ENCODE results near the gene KIAA1614. TPM values are rescaled to one million over a fixed set of nuclear protein-coding genes. Genes with fewer than 3 reads are reported as not detected.

Gene KIAA1614
- total RNA-seq, 1 donor from 2014 or later: 13.0 TPM

DNA sequence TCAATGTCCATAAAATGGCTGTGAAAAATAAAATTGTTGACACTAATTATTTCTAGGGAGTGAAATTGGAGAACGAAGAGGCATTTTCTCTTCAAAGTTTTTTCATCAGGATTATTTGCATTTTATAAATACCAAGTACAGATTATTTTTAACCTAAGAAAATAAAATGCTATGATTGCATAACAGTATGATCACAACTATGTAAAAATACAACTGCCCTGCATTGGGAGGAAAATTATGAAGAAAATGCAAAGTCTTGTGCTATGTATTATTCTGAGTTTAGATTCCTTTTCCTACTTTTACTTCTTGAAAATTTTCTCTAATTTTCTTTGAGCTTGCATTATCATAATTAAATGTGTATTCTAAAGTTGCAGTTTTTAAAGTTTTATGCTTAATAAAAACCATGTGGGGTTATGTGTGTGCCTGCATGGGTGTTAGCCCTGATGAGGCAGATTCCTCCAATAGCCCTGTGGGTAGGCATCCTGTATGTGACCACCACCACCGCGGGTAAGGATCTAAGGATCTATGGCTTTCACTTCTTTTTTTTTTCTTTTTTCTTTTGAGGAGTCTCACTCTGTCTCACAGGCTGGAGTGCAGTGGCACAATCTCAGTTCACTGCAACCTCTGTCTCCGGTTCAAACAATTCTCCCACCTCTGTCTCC is 85.3 kb downstream of the KIAA1614 start:
- H3K27me3 ChIP-seq: no peaks in the 10 kb centered on the region
- H3K36me3 ChIP-seq: peaks cover 0 to 18% of the 10 kb centered on the region in 2 donors
- no peaks in the 10 kb centered on the region for H3K9me3 ChIP-seq
- intact Hi-C loops (cut with DNase I): no loop called here
- H3K4me3 ChIP-seq: no peak overlapping the region
- TF ChIP-seq, protein P1, sequence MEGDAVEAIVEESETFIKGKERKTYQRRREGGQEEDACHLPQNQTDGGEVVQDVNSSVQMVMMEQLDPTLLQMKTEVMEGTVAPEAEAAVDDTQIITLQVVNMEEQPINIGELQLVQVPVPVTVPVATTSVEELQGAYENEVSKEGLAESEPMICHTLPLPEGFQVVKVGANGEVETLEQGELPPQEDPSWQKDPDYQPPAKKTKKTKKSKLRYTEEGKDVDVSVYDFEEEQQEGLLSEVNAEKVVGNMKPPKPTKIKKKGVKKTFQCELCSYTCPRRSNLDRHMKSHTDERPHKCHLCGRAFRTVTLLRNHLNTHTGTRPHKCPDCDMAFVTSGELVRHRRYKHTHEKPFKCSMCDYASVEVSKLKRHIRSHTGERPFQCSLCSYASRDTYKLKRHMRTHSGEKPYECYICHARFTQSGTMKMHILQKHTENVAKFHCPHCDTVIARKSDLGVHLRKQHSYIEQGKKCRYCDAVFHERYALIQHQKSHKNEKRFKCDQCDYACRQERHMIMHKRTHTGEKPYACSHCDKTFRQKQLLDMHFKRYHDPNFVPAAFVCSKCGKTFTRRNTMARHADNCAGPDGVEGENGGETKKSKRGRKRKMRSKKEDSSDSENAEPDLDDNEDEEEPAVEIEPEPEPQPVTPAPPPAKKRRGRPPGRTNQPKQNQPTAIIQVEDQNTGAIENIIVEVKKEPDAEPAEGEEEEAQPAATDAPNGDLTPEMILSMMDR (IDR thresholded peaks at IDR 0.05): no peak
- TF ChIP-seq POLR2A (IDR thresholded peaks at IDR 0.05) (no peak), POLR2AphosphoS5 (IDR thresholded peaks at IDR 0.05; ENCODE audit: insufficient read depth in 1 of 2, low read depth in 1 of 2) (no peak)
- peaks cover 11% of the 10 kb centered on the region for H3K4me1 ChIP-seq
- no peak for DNase-seq (ENCODE audit: extremely low spot score in 2 of 2)
- no peak overlapping the region for H3K27ac ChIP-seq

Other genes starting within 250 kb of the KIAA1614 start
- gene STX6, start 110.0 kb downstream of the KIAA1614 start, total RNA-seq: 23.3 TPM
- gene MR1, start 121.1 kb downstream of the KIAA1614 start, total RNA-seq: 12.8 TPM
- 13.0 TPM for gene IER5, start 175.8 kb downstream of the KIAA1614 start, total RNA-seq

All from vagina (tissue), 2 donors.